EH (cell line): ENCODE data around the gene EPHB4.
A peak's percentile ranks its signal among the peaks of the same experiment; 100 is the strongest.

Experiments used
- DNase-seq: peaks from one replicate; pipeline ENCODE4 v3.0.0-alpha.2; 2015; ENCODE audit warnings: low read depth

Gene EPHB4

DNA sequence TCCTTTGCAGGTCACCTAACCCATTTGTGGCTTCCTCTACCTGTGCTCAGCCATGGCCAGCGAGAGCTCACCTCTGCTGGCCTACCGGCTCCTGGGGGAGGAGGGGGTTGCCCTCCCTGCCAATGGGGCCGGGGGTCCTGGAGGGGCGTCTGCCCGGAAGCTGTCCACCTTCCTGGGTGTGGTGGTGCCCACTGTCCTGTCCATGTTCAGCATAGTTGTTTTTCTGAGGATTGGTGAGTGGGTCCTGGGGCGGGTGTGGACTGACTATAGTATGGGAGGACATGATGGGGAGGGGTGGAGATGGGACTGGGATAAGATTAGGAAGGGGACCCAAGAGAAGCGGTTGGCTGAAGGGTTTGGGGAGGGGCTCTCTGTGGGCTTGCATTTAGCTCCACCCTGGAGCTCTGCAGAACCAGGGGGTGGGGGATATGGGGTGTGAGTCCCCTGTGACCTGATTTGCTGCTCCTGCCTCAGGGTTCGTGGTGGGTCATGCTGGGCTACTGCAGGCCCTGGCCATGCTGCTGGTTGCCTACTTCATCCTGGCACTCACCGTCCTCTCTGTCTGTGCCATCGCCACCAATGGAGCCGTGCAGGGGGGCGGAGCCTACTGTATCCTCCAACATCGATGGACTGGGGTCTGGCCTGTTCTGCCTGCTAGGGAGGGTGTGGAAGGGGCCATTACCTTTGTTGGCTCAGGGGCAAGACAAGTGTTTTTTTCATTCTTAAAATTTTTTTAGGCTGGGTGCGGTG is 27.0 kb upstream of the EPHB4 start:
- DNase-seq, result no peak

DNA sequence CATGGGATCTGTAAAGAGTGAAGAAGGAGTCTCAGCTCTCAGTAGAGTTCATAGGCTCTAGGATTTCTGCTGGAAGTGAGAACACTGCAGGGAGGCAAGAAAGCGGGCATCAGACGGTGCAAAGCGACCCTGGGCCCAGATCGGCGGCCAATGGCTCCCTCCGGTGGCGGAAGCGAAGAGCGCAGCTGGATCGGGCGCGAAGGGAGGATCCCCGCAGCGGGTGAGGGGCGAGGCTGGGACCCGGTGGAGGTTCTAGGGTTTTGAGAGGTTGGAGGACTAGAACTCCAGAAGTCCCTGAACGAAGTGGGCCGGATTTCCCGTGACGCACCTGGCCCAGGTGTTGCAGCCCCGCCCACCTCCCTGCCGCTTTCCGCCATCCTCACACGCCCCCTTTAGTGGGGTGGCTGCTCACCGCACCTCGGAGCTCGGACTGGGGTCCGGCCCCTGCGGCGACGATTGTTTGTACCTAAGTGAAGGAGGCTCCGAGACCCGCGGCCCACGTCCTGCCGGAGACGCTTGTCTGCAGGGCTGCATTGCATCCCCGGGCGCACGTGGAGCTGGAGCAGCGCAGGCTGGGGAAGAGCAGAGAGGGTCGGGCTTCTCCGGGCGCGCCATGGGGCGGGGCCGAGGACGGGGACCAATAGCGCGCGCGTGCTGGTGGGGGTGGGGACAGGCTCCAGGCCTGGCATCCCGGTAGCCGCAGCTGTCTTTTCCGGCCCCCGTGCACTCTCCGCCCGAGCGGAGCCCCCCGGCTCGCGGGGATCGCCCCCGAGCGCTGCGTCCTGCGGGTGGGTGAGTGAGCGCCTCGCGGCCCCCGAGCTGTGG is 24.9 kb upstream of the EPHB4 start, which contains the start of gene SLC12A9:
Gene SLC12A9, plus strand, starts transcription at position 666 of the 825 bp plus-strand sequence. CDS start 1,485 bp downstream, outside the sequence.
- peak; percentile 94 for DNase-seq

DNA sequence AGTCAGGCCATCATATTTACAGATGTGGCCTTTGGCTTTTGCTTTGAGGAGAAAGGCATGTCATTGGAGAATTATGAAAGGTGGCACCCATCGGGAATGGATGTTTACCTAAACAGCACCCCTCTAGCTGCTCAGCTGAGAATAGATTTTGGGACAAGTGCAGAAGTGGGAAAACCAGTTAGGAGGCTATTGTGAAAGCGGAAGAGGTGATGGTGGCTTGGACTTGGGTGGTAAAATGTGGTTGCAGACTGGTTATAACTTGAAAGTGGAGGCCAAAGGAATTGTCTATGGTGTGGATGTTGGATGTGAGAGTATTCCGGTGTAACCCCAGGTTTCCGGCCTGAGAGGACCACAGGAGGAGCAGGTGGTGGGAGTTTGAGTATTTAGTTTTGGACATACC is 20.0 kb upstream of the EPHB4 start:
- no peak for DNase-seq

- no peak for DNase-seq
These were observed 13.3 kb upstream of the EPHB4 start for GRCh38 chr7:100840470-100841100.

DNA sequence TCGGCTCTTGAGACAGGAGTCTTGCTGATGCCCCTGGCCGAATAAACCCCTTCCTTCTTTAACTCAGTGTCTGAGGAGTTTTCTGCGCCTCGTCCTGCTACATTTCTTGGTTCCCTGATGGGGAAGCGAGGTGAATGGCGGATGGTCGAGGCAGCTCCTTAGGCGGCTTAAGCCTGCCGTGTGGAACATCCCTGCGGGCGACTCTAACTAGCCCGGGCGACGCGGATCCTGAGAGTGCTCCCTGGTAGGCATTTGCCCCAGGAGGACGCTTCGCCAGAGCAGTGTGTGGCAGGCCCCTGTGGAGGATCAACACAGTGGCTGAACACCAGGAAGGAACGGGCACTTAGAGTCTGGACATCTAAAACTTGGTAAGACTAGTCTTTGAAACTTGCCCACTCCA is 12.0 kb upstream of the EPHB4 start:
- DNase-seq, result no peak

- peak; percentile 94 for DNase-seq
These were observed 9.9 kb upstream of the EPHB4 start for GRCh38 chr7:100837099-100837836.

DNA sequence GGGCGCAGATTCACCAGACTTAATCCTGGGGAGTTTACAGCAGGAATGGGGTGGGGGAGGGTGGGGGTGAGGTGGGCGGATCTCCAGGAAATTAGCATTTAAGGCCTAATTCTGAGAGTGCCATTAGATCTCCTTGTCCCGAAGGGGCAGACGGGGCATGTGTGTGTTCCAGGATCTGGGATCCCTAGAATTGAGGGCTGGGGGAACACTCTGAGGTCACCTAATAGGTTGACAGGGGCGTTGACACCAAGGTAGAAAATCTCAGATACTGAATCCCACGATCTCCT is 9.4 kb upstream of the EPHB4 start:
- no peak for DNase-seq

DNA sequence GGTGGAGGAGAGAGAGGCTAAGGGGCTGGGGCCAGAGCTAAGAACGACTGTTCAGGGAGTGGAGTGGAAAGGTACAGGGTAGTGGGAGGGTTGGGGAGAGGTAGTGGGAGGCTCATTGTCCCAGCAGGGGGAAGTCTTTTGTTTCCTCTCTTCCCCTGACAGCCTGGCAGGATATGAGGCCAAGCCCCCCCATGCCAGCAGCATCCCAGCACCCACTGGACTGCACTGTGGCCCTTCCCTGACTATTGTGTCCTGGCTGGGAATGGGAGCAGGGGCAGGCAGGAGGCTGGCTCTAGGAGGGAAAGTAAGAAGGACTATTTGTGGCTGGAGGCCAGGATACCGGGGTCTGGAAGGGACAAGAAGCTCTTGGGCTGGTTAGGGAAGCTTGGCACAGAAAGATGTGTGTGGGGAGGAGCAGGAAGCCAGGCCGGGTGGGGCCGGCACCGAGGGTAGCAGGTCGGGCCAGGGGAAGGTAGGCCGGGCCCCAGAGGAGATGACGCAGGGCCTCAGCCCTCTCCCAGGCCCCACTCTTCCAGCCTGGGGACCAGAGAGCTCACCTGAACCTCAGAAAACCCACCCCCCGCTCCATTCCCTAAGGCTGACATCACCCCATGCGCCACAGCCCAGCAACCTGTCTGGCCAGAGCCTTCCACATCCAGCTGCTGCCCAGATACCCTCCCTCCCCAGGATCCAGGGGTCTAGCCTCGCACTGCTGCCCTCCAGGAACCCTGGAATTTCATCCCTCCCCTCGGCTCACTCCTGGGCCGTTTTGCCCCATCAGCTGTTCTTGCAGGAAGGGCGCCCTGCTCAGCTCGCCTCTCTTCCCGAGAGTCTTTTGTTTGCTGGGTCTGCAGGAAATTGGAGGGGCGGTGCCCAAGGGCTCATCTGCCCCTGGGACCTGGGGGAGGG is 8.8 kb upstream of the EPHB4 start:
- DNase-seq, result no peak

GRCh38 chr7:100832281-100832633 is 4.9 kb upstream of the EPHB4 start:
- no peak for DNase-seq

- no peak for DNase-seq
These were observed 3.1 kb upstream of the EPHB4 start for GRCh38 chr7:100830396-100830795.

DNA sequence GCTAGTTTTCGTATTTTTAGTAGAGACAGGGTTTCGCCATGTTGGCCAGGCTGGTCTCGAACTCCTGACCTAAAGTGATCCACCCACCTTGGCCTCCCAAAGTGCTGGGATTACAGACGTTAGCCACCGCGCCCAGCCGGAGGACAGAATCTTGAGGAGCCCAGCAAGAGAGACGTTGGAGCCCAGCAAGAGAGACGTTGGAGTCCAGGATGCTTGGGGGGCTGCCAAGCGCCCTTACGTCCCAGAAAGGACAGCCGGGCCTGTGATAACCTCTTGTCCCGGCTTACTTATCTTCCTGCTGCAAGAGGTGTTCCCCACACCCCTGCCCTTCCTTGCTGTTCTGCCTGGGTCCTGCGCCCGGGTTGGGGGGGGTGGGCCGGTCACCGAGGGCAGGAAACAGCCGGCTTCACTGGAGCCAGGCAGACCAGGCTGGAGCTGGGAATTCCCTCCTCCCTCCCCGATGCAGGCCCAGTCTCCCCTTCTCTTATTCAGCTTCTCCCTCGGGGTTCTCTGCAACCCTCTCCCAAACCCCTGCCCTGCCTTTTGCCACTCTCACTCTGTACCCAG is 1.9 kb upstream of the EPHB4 start:
- no peak for DNase-seq

GRCh38 chr7:100826514-100827329 is 601 bp downstream of the EPHB4 start:
- DNase-seq, result peak; percentile 12

- DNase-seq, result peak; percentile 77
These were observed 1.4 kb downstream of the EPHB4 start for GRCh38 chr7:100825751-100826513.

DNA sequence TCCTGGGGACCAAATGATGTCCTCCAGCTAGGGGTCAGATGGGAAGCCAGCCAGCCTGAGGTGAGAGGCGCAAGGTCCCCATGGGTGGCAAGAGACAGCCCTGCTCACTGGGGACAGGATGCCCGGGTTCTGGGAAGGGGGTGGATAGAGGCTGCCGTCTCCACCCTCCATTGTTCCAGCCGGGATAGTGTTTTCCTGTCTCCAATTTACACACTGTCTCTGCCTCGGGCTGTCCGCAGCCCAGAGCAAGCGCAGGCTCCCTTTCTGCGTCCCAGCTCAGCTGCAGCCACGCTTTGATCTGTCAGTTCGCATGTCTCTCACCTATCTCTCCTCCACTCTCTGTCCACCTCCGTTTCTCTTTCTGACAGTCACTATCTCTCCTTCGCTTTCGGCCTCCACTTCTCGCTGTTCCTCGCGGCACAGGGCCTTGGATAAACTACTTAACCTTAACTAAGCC is 2.1 kb downstream of the EPHB4 start:
- peak; percentile 41 for DNase-seq

- DNase-seq, result no peak
These were observed 2.7 kb downstream of the EPHB4 start for GRCh38 chr7:100824499-100825214.

- no peak for DNase-seq
These were observed 3.8 kb downstream of the EPHB4 start for GRCh38 chr7:100823534-100823933.

GRCh38 chr7:100823140-100823525 is 4.2 kb downstream of the EPHB4 start:
- no peak for DNase-seq
